Hepatocyte (in vitro differentiated cells): ENCODE results near the gene NAV2.

ENCODE experiments used
- EZH2 ChIP-seq: fragments of 200-600 bp; sonication (generic); IDR thresholded peaks from 2 replicates; pipeline ENCODE4 v1.6.1; 2016; ENCODE audit warnings: antibody characterized with exemption, mild to moderate bottlenecking, borderline replicate concordance
- EZH2phosphoT487 ChIP-seq: fragments of 200-600 bp; sonication (generic); IDR thresholded peaks from one replicate; pipeline ENCODE4 v1.6.1; 2018; ENCODE audit warnings: antibody characterized with exemption, mild to moderate bottlenecking, low read depth, moderate library complexity; ENCODE audit not compliant: unreplicated experiment, severe bottlenecking
- TF ChIP-seq, protein P1 (sequence below): fragments of 200-600 bp; sonication (generic); IDR thresholded peaks from 2 replicates; pipeline ENCODE4 v1.5.1; 2016; ENCODE audit warnings: antibody characterized with exemption, mild to moderate bottlenecking; ENCODE audit not compliant: poor library complexity

DNA sequence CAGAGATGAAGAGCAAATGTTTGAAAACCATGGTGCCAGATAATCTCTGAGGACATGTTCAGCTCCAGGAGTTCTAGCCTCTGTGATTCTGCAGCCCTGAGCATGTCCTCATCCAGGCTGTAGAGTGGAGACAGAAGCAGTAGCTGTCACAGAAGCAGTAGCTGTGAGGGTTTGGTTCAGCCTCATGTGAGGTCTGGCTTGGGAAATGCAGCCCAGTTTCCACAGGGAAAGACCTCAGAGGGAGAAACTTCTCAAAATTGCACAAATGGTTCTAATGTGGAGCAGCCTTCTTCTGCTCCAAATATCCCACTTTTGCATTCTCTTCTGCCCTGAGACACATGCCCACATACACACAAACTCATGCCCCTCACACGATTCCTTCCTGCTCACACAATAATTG, 399.2 kb downstream of the NAV2 start:
- TF ChIP-seq EZH2 (no peak), EZH2phosphoT487 (no peak)
- TF ChIP-seq, protein P1, sequence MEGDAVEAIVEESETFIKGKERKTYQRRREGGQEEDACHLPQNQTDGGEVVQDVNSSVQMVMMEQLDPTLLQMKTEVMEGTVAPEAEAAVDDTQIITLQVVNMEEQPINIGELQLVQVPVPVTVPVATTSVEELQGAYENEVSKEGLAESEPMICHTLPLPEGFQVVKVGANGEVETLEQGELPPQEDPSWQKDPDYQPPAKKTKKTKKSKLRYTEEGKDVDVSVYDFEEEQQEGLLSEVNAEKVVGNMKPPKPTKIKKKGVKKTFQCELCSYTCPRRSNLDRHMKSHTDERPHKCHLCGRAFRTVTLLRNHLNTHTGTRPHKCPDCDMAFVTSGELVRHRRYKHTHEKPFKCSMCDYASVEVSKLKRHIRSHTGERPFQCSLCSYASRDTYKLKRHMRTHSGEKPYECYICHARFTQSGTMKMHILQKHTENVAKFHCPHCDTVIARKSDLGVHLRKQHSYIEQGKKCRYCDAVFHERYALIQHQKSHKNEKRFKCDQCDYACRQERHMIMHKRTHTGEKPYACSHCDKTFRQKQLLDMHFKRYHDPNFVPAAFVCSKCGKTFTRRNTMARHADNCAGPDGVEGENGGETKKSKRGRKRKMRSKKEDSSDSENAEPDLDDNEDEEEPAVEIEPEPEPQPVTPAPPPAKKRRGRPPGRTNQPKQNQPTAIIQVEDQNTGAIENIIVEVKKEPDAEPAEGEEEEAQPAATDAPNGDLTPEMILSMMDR: no peak
